Caki2 (cell line): Measurements from ENCODE around the gene TPH1. TPM values are rescaled to one million over a fixed set of nuclear protein-coding genes. Genes with fewer than 3 reads are reported as not detected.

Experiments used
- DNase-seq: peaks from one replicate; pipeline ENCODE4 v3.0.0-alpha.2; 2015; ENCODE audit warnings: low read depth
- in situ Hi-C: cut with HindIII; loops from 2 replicates; pipeline ENCODE4 v1.10.0; 2016; ENCODE audit warnings: low sequenced_read_pairs, low pct_unique_long_range_greater_than_20kb, mixed read lengths
- total RNA-seq: library from RNA; depleted of rRNA; stranded (reverse); fragments of >200 nt; shearing (Covaris generic); gene quantifications from 2 replicates; pipeline ENCODE4 v1.2.3, GENCODE V29; 2014; ENCODE audit warnings: low replicate concordance

TPH1 gene
- total RNA-seq, 1 experiment from 2014 or later, result not detected

GRCh38 chr11:18054511-18055103, 8.5 kb upstream of the TPH1 start:
- in situ Hi-C loops, result no loop called here

GRCh38 chr11:18050848-18051247, 4.8 kb upstream of the TPH1 start:
- in situ Hi-C loops, result no loop called here
- DNase-seq, result no peak

More at GRCh38 chr11:18054511-18055103, 8.5 kb upstream of the TPH1 start:
- DNase-seq, result no peak

- DNase-seq, result no peak
- in situ Hi-C loops, result no loop called here
Measured at GRCh38 chr11:18036456-18036855, 9.6 kb downstream of the TPH1 start.

GRCh38 chr11:18027475-18027874, 18.6 kb downstream of the TPH1 start:
- no peak for DNase-seq
- in situ Hi-C loops, result no loop called here

- DNase-seq, result no peak
- in situ Hi-C loops, result no loop called here
Measured at GRCh38 chr11:18022419-18022818, 23.6 kb downstream of the TPH1 start.

GRCh38 chr11:18019650-18020049, 26.4 kb downstream of the TPH1 start:
- no peak for DNase-seq
- in situ Hi-C loops, result no loop called here

GRCh38 chr11:18016789-18017188, 29.3 kb downstream of the TPH1 start:
- DNase-seq, result no peak
- in situ Hi-C loops, result no loop called here

GRCh38 chr11:18014876-18015275, 31.2 kb downstream of the TPH1 start:
- in situ Hi-C loops, result no loop called here
- DNase-seq, result no peak

- DNase-seq, result no peak
- in situ Hi-C loops, result no loop called here
Measured at GRCh38 chr11:18013790-18014507, 32.1 kb downstream of the TPH1 start.

GRCh38 chr11:18012906-18013781, 32.9 kb downstream of the TPH1 start, which contains the start of gene SERGEF:
SERGEF (minus strand) TSS chr11:18013047; CDS start chr11:18013010, 37 bp downstream.
- in situ Hi-C loops, result no loop called here

GRCh38 chr11:18012122-18012905, 33.8 kb downstream of the TPH1 start:
- in situ Hi-C loops, result no loop called here
- DNase-seq, result peak; percentile 29

More at GRCh38 chr11:18012906-18013781, 32.9 kb downstream of the TPH1 start, which contains the start of gene SERGEF:
- peak; percentile 91 for DNase-seq

- in situ Hi-C loops, result no loop called here
- DNase-seq, result no peak
Measured at GRCh38 chr11:18011633-18012032, 34.4 kb downstream of the TPH1 start.

GRCh38 chr11:18010977-18011586, 35.0 kb downstream of the TPH1 start:
- in situ Hi-C loops, result no loop called here
- no peak for DNase-seq

GRCh38 chr11:18010121-18010670, 35.9 kb downstream of the TPH1 start:
- in situ Hi-C loops, result no loop called here
- DNase-seq, result no peak

- DNase-seq, result no peak
- in situ Hi-C loops, result no loop called here
Measured at GRCh38 chr11:18005376-18006129, 40.5 kb downstream of the TPH1 start.

- no peak for DNase-seq
- in situ Hi-C loops, result no loop called here
Measured at GRCh38 chr11:18001191-18001590, 44.9 kb downstream of the TPH1 start.

- DNase-seq, result no peak
- in situ Hi-C loops, result no loop called here
Measured at GRCh38 chr11:18000760-18001159, 45.3 kb downstream of the TPH1 start.
